Endometrial microvascular endothelial cells (primary cell): Measurements from ENCODE around the gene FOCAD. TPM values are rescaled to one million over a fixed set of nuclear protein-coding genes. Genes with fewer than 3 reads are reported as not detected.
"Not testable (repeated sequence)": the region's sequence is repeated elsewhere in the genome, so short reads cannot be mapped to it uniquely, and the experiment has no call there.

Experiments used
- in situ Hi-C: cut with HindIII; loops from 2 replicates; pipeline ENCODE4 v1.10.0; 2017; ENCODE audit warnings: low sequenced_read_pairs, low pct_unique_long_range_greater_than_20kb; ENCODE audit errors: inconsistent ontology term
- total RNA-seq: library from RNA; depleted of rRNA; stranded (reverse); fragments of >200 nt; gene quantifications from one replicate; pipeline ENCODE4 v1.2.3, GENCODE V29; 2015; ENCODE audit errors: inconsistent ontology term

Gene FOCAD
- total RNA-seq, 1 donor from 2014 or later = 101 TPM

DNA sequence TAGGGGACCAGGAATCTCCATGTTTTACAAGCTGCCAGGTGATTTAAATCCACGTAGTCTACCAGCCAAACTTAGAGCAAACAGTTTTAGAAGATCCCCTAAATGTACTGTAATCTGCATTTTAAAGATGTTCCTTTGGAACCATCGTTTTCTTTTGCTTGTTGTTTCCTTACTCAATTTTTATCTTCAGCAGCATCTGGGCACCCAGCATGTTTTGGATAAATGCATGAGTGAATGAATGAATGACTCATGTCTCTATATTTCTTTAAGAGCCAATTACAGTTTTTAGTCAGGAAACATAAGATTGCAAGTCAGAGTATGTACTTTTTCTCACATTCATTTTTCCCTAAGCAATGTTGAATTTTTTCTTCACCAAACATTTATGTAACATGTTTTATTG lies 224.4 kb downstream of the FOCAD start:
- in situ Hi-C loops = no loop called here

GRCh38 chr9:20914556-20914955 lies 230.5 kb downstream of the FOCAD start:
- in situ Hi-C loops = no loop called here

- in situ Hi-C loops = no loop called here
Measured at GRCh38 chr9:20921362-20921761, 237.3 kb downstream of the FOCAD start.

GRCh38 chr9:20925256-20926045 lies 241.4 kb downstream of the FOCAD start:
- in situ Hi-C loops = loop anchor here (25.0 kb wide), 1 partner anchor 313 kb away; the partner anchor contains the start of gene MLLT3

DNA sequence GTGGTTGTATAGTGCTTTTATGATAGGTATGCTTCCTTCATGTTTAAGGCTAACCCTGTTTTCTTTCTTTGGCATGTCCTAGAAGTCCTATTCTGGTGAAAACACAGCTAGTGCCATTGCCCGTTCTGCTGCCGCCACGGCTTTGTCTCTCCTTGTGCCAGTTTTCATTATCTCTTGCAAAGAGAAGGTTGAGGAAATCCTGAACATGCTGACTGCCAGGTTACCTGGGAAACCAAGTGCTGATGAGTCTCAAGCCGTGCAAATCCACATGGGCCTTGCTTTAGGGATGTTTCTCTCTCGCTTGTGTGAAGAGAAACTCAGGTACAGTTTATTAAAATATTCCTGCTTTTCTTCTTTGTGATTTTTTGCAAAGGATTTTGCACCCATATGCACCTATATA lies 245.2 kb downstream of the FOCAD start:
- in situ Hi-C loops = loop anchor here (25.0 kb wide), 1 partner anchor 317 kb away; the partner anchor contains the start of gene MLLT3

GRCh38 chr9:20930836-20931235 lies 246.8 kb downstream of the FOCAD start:
- in situ Hi-C loops = loop anchor here (25.0 kb wide), 1 partner anchor 319 kb away; the partner anchor contains the start of gene MLLT3

- in situ Hi-C loops = loop anchor here (25.0 kb wide), 1 partner anchor 328 kb away; the partner anchor contains the start of gene MLLT3
Measured at GRCh38 chr9:20940447-20941173, 256.6 kb downstream of the FOCAD start.

GRCh38 chr9:20941174-20941690 lies 257.2 kb downstream of the FOCAD start:
- in situ Hi-C loops = loop anchor here (25.0 kb wide), 1 partner anchor 329 kb away; the partner anchor contains the start of gene MLLT3

DNA sequence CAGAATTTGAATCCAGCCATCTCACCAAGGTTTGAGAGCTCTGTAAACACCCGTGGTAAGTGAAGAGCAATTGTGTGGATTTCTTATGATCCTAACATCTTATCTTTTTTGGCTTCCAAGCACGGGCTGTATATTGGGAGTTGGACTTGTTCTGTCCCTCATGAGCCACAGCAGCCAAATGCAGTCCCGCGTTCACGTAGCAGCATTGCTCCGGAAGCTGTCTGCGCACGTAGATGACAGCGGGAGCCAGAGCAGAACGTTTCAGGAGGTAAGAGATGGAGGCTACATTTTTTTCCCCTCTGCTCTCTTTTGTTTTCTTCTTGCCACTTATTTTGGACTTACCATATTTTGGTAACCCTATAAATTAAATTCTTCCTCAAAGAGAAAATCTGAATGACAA lies 260.4 kb downstream of the FOCAD start:
- in situ Hi-C loops = loop anchor here (25.0 kb wide), 1 partner anchor 332 kb away; the partner anchor contains the start of gene MLLT3

GRCh38 chr9:20945269-20945668 lies 261.2 kb downstream of the FOCAD start:
- in situ Hi-C loops = loop anchor here (25.0 kb wide), 1 partner anchor 333 kb away; the partner anchor contains the start of gene MLLT3

- in situ Hi-C loops = loop anchor here (25.0 kb wide), 1 partner anchor 334 kb away; the partner anchor contains the start of gene MLLT3
Measured at GRCh38 chr9:20945856-20946255, 261.8 kb downstream of the FOCAD start.

- in situ Hi-C loops = loop anchor here (25.0 kb wide), 1 partner anchor 336 kb away; the partner anchor contains the start of gene MLLT3
Measured at GRCh38 chr9:20948703-20949102, 264.6 kb downstream of the FOCAD start.

DNA sequence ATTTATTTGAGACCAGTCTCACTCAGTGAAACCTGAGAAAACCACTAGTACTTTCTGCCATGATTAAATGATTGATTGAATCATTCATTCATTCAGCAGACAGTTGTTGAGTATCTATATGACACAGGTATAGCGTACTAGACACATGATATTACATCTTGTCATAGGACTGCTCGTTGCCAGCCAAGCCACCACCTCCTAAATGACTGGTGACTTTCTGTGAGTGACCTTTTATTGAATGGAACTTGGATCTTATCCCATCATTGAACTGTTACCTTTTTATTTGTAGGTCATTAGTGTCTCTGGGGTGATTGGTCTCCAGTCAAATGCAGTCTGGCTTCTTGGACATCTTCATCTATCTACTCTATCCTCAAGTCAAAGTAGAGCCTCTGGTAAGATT lies 266.6 kb downstream of the FOCAD start:
- in situ Hi-C loops = no loop called here

- in situ Hi-C loops = no loop called here
Measured at GRCh38 chr9:20962536-20963225, 278.6 kb downstream of the FOCAD start.

DNA sequence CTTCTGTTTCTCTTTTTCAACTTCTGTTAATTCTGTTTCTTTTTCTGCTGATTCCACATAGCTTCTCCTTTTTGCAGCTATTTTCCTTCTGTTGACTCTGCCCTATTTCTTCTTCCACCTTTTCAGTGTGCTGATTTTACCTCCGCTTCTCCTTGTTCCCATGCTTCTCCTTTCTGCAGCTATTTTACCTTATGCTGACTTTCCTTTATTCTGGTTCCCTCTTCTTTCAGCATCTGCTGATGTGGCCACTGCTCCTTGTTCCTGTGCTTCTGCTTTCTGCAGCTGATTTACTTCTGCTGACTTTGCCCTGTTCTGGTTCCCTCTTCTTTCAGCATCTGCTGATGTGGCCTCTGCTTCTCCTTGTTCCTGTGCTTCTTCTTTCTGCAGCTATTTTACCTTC lies 288.6 kb downstream of the FOCAD start:
- in situ Hi-C loops = no loop called here

- in situ Hi-C loops = not testable (repeated sequence)
Measured at GRCh38 chr9:20973246-20973947, 289.3 kb downstream of the FOCAD start.

DNA sequence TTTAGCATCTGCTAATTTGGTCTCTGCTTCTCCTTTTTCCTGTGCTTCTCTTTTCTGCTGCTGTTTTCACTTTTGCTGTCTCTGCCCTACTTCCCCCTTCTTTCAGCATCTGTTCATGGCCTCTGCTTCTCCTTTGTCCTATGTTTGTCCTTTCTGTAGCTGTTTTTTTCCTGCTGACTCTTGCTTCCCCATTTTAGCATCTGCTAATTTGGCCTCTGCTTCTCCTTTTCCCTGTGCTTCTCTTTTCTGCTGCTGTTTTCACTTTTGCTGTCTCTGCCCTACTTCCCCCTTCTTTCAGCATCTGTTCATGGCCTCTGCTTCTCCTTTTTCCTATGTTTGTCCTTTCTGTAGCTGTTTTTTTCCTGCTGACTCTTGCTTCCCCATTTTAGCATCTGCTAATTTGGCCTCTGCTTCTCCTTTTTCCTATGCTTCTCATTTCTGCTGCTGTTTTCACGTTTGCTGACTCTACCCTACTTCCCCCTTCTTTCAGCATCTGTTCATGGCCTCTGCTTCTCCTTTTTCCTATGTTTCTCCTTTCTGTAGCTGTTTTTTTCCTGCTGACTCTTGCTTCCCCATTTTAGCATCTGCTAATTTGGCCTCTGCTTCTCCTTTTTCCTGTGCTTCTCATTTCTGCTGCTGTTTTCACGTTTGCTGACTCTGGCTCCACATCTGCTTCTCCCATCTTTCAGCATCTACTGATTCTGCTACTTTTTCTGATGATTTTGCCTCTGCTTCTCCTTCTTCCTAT lies 290.3 kb downstream of the FOCAD start:
- in situ Hi-C loops = not testable (repeated sequence)

DNA sequence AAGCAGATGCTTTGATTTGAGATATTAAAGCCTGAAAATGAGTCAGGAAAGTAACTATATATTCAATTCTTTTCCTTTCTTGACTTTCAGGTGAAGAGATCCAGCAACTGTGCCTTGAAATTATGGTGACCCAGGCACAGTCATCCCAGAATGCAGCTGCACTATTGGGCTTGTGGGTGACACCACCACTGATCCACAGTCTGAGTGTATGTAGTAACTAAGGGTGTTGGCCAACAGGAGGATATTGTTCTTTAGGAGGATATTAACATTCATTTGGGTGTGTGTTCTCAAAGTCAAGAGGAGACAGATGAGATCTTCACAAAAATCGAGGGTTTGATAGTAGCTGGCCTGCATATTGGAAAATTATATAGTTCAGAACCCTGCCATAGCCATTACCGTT lies 294.2 kb downstream of the FOCAD start:
- in situ Hi-C loops = no loop called here
